HepG2 (cell line): ENCODE measurements around the gene SMARCB1. TPM values are rescaled to one million over a fixed set of nuclear protein-coding genes. Genes with fewer than 3 reads are reported as not detected.

Experiments used
- ARID2 ChIP-seq: sonication (generic); formaldehyde crosslinking; IDR thresholded peaks from 2 replicates; pipeline ENCODE4 v1.8.1; 2022; ENCODE audit warnings: mild to moderate bottlenecking, missing genetic modification reagents, borderline replicate concordance
- ATM ChIP-seq: fragments of 450-650 bp; IDR thresholded peaks from 2 replicates; pipeline ENCODE4 v1.7.1; 2017; ENCODE audit warnings: mild to moderate bottlenecking, borderline replicate concordance
- CAMTA2 ChIP-seq: sonication (generic); formaldehyde crosslinking; IDR thresholded peaks from 2 replicates; pipeline ENCODE4 v1.4.0; 2020; ENCODE audit warnings: mild to moderate bottlenecking, missing genetic modification reagents, borderline replicate concordance
- DPF2 ChIP-seq: sonication (generic); formaldehyde crosslinking; IDR thresholded peaks from 2 replicates; pipeline ENCODE4 v1.4.0; 2020; ENCODE audit warnings: mild to moderate bottlenecking, low read depth, missing genetic modification reagents, borderline replicate concordance
- HDAC6 ChIP-seq: fragments of 200-600 bp; sonication (generic); IDR thresholded peaks from 2 replicates; pipeline ENCODE4 v1.7.0; 2017; ENCODE audit warnings: mild to moderate bottlenecking, antibody characterized with exemption, low read length, low read depth
- KAT8 ChIP-seq: IDR thresholded peaks from 2 replicates; pipeline ENCODE4 v1.6.1; 2016; ENCODE audit warnings: missing genetic modification reagents, missing compliant biosample characterization
- MAFF ChIP-seq: IDR thresholded peaks from 2 replicates; pipeline ENCODE4 v1.6.1; 2011; ENCODE audit warnings: low read depth, low read length, improper control_type of control experiment
- MAZ ChIP-seq, 2 experiments: sonication (generic) in 1 of 2; formaldehyde crosslinking in 1 of 2; IDR thresholded peaks; 2 replicates each; pipeline versions ENCODE4 v1.5.0 to v1.6.1; 2012 to 2020; ENCODE audit warnings: low read depth in 2 of 2, mild to moderate bottlenecking in 2 of 2, borderline replicate concordance in 1 of 2, improper control_type of control experiment in 1 of 2, low read length in 1 of 2, missing genetic modification reagents in 1 of 2, moderate library complexity in 1 of 2
- PPARG ChIP-seq: conservative IDR thresholded peaks from 2 replicates; pipeline ENCODE4 v1.6.1; 2016; ENCODE audit warnings: missing biosample characterization, missing genetic modification reagents
- SALL1 ChIP-seq: sonication (generic); formaldehyde crosslinking; IDR thresholded peaks from 2 replicates; pipeline ENCODE4 v1.8.0; 2022; ENCODE audit warnings: mild to moderate bottlenecking, missing genetic modification reagents
- SMARCE1 ChIP-seq: fragments of 450-650 bp; IDR thresholded peaks from 2 replicates; pipeline ENCODE4 v1.6.1; 2017; ENCODE audit warnings: borderline replicate concordance
- SNAI1 ChIP-seq: sonication (generic); formaldehyde crosslinking; IDR thresholded peaks from 2 replicates; pipeline ENCODE4 v1.5.0; 2020; ENCODE audit warnings: mild to moderate bottlenecking, missing genetic modification reagents, borderline replicate concordance
- YEATS2 ChIP-seq: sonication (generic); formaldehyde crosslinking; IDR thresholded peaks from 2 replicates; pipeline ENCODE4 v1.4.0; 2020; ENCODE audit warnings: missing genetic modification reagents, borderline replicate concordance
- ZKSCAN1 ChIP-seq: fragments of 150-350 bp; IDR thresholded peaks from 2 replicates; pipeline ENCODE4 v1.6.1; 2014; ENCODE audit warnings: low read length
- ZNF33B ChIP-seq: sonication (generic); formaldehyde crosslinking; IDR thresholded peaks from 2 replicates; pipeline ENCODE4 v1.5.1; 2020; ENCODE audit warnings: mild to moderate bottlenecking, missing genetic modification reagents
- ZNF569 ChIP-seq: sonication (generic); formaldehyde crosslinking; IDR thresholded peaks from 2 replicates; pipeline ENCODE4 v1.5.0; 2020; ENCODE audit warnings: mild to moderate bottlenecking, missing genetic modification reagents, moderate library complexity, borderline replicate concordance
- ZNF605 ChIP-seq: sonication (generic); formaldehyde crosslinking; IDR thresholded peaks from 2 replicates; pipeline ENCODE4 v1.8.0; 2022; ENCODE audit warnings: mild to moderate bottlenecking, missing genetic modification reagents
- ZNF761 ChIP-seq: sonication (generic); formaldehyde crosslinking; conservative IDR thresholded peaks from 2 replicates; pipeline ENCODE4 v1.4.0; 2020; ENCODE audit warnings: mild to moderate bottlenecking, missing genetic modification reagents
- polyA plus RNA-seq, 8 experiments: library from polyadenylated mRNA; depleted of rRNA in 3 of 8; stranded (reverse) in 7 of 8; unstranded in 1 of 8; fragments of >200 nt; fragmentation: Illumina TruSeq in 4 of 8; extraction: Trizol in 4 of 8; gene quantifications; 2 replicates each; pipeline versions ENCODE4 v1.2.1 to v1.2.3, GENCODE V29; 2011 to 2016; ENCODE audit warnings: low read depth in 4 of 8, missing spikeins in 1 of 8, mixed read lengths in 1 of 8; ENCODE audit not compliant: insufficient read depth in 1 of 8
- total RNA-seq, 5 experiments: library from RNA; depleted of rRNA; stranded (reverse); fragments of >200 nt; fragmentation: Illumina TruSeq; extraction: Trizol; gene quantifications; 2 replicates each; pipeline ENCODE4 v1.2.3, GENCODE V29; 2016; ENCODE audit warnings: low read depth in 1 of 5
- TF ChIP-seq, protein P1 (sequence below): IDR thresholded peaks from 2 replicates; pipeline ENCODE4 v1.6.1; 2012; ENCODE audit warnings: inconsistent platforms
- TF ChIP-seq, protein P2 (sequence below): sonication (generic); formaldehyde crosslinking; IDR thresholded peaks from 2 replicates; pipeline ENCODE4 v1.4.0; 2020; ENCODE audit warnings: mild to moderate bottlenecking, missing genetic modification reagents

Gene SMARCB1
- total and polyA plus RNA-seq, 2 of the 13 experiments (the other 11 are each of a cell fraction or from before 2014, with no cell fraction given) = 74.0 to 166 TPM

DNA sequence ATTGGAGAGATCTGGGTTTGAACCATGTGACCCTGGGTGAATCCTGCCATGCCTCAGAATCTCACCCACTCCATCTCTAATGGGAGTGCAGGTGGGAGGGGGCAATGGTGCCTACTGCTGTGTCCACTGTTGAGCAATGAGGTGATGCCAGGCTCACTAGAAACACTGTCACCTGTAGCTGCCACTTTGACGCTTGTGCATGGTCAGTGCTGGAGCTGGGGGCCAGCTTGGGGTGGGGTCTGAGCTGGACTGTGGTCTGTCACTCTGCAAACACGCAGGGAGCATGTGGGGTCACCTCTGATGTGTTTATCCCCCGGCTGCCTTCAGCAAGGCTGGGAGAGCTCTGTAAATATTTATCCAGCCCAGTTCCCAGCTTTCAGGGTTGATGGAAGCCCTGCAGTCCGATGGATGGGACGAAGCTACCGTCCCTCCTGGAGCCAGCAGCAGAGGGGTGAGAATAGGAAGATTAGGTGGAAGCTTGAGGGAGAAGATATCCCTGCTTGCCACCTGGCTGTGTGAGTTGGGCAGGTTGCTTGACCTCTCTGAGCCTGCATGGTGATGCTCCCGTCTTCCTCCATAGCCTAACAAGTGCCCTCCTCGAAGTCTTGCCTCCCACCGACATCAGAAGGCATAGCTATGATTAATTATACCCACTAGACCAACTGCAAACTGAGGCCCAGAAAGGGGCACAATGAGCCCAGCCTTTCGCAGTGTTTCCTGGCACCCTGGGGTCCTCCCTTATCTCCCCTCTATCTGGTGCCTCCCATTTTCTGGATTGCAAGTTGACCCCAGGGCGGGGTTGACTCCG lies 12.4 kb upstream of the SMARCB1 start (continued):
- TF ChIP-seq ATM (no peak), ZKSCAN1 (no peak), ZNF33B (CRISPR knock-in tag) (no peak; the same call in 1 of the 2 replicates), SALL1 (CRISPR knock-in tag) (peak; percentile 92), YEATS2 (CRISPR knock-in tag) (peak; percentile 59; the same call in 1 of the 2 replicates), DPF2 (peak; percentile 90), ZNF605 (CRISPR knock-in tag) (peak; percentile 59; the same call in 1 of the 2 replicates), CAMTA2 (CRISPR knock-in tag) (no peak), ZNF569 (CRISPR knock-in tag) (no peak), SMARCE1 (no peak), MAFF (no peak; the same call in 1 of the 2 replicates), ZNF761 (CRISPR knock-in tag) (0 out of 2 replicates have a peak, but pooled peaks have one; percentile 33), MAZ (IDR thresholded peaks at IDR 0.05; ENCODE audit: borderline replicate concordance, low read depth, low read length) (peak; percentile 73; the same call in 1 of the 2 replicates), MAZ (CRISPR knock-in tag; IDR thresholded peaks at IDR 0.05; ENCODE audit: low read depth) (peak; percentile 77), ARID2 (CRISPR knock-in tag) (no peak), KAT8 (CRISPR knock-in tag) (peak; percentile 72), SNAI1 (CRISPR knock-in tag) (no peak), PPARG (CRISPR knock-in tag) (no peak; the same call in 1 of the 2 replicates), HDAC6 (no peak)
- TF ChIP-seq, protein P1, sequence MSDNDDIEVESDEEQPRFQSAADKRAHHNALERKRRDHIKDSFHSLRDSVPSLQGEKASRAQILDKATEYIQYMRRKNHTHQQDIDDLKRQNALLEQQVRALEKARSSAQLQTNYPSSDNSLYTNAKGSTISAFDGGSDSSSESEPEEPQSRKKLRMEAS = peak; percentile 84
- TF ChIP-seq, protein P2, sequence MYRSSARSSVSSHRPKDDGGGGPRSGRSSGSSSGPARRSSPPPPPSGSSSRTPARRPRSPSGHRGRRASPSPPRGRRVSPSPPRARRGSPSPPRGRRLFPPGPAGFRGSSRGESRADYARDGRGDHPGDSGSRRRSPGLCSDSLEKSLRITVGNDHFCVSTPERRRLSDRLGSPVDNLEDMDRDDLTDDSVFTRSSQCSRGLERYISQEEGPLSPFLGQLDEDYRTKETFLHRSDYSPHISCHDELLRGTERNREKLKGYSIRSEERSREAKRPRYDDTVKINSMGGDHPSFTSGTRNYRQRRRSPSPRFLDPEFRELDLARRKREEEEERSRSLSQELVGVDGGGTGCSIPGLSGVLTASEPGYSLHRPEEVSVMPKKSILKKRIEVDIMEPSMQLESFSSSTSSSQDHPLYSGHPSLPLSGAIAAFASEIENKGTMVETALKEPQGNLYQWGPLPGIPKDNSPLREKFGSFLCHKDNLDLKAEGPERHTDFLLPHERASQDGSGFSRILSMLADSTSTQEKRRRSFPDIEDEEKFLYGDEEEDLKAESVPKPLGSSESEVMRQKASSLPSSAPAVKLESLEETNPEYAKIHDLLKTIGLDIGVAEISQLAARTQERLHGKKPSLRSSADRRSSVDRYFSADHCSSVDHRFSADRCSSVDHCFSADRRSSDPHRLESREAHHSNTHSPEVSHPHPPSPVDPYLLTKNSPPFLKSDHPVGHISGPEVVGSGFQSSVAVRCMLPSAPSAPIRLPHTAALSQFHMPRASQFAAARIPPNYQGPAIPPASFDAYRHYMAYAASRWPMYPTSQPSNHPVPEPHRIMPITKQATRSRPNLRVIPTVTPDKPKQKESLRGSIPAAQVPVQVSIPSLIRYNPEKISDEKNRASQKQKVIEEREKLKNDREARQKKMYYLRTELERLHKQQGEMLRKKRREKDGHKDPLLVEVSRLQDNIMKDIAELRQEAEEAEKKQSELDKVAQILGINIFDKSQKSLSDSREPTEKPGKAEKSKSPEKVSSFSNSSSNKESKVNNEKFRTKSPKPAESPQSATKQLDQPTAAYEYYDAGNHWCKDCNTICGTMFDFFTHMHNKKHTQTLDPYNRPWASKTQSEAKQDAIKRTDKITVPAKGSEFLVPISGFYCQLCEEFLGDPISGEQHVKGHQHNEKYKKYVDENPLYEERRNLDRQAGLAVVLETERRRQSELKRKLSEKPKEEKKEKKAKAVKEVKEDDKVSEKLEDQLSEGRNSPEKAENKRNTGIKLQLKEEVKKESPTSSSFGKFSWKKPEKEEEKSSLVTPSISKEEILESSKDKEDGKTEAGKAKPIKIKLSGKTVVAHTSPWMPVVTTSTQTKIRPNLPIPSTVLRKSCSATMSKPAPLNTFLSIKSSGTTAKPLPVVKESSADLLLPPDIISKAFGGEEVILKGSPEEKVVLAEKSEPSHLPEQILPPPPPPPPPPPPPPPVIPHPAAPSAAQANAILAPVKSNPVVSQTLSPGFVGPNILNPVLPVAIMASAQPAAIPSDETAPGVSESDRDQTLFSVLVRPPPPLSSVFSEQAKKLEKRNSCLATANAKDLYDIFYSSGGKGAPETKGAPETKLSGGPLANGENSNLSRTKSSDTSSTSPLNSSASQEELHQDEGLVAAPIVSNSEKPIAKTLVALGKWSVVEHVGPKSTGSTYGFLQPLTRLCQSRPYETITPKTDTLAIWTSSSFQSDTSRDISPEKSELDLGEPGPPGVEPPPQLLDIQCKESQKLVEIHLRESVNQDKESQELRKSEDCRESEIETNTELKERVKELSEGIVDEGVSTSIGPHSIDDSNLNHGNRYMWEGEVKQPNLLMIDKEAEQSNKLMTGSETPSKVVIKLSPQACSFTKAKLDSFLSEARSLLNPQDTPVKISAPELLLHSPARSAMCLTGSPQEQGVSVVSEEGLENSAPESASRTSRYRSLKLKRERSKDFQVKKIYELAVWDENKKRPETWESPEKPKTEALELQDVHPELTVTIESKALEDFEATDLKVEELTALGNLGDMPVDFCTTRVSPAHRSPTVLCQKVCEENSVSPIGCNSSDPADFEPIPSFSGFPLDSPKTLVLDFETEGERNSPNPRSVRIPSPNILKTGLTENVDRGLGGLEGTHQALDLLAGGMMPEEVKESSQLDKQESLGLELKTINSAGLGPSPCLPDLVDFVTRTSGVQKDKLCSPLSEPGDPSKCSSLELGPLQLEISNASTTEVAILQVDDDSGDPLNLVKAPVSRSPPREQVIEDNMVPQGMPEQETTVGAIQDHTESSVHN (CRISPR knock-in tag) = peak; percentile 64; the same call in 1 of the 2 replicates
